K562 (cell line): ENCODE results near the gene RABL6. TPM values are rescaled to one million over a fixed set of nuclear protein-coding genes. Genes with fewer than 3 reads are reported as not detected.
A peak's percentile ranks its signal among the peaks of the same experiment; 100 is the strongest.

Experiments used
- ATAC-seq: fragments of 200-7000 bp; cut with Tn5 transposase; 3 replicates; pipeline ENCODE4 v1.9.1; 2020; ENCODE audit warnings: moderate library complexity
- BruUV-seq: library from RNA; stranded (reverse); fragments of 400-500 nt; replicated peaks from 2 replicates; lab custom pipeline; 2021; lab: Mats Ljungman, UMichigan
- CTCF ChIA-PET: fragments of 300-600 bp; formaldehyde crosslinking; extraction: SDS; loops from one replicate; lab custom pipeline; 2021; ENCODE audit warnings: low intra/inter-chr PET ratio; lab: Yijun Ruan, JAX
- POLR2A ChIA-PET: fragments of 300-600, 350-650 bp; sonication (Branson Sonifier 250); formaldehyde crosslinking; extraction: SDS; loops from one replicate; lab custom pipeline; 2021; ENCODE audit warnings: antibody characterized with exemption, inconsistent platforms; lab: Yijun Ruan, JAX
- DNase-seq, 4 experiments: peaks; one replicate each; pipeline versions ENCODE4 v3.0.0 to v3.0.0-alpha.2; 2011 to 2018; ENCODE audit warnings: low spot score in 3 of 4, mixed read lengths in 3 of 4; ENCODE audit errors: extremely low read depth in 1 of 4
- FAIRE-seq: peaks from 2 replicates; lab custom pipeline; 2011; peaks lifted over from hg19 to GRCh38; lab: Jason Lieb, UNC
- H2AFZ ChIP-seq: 2 replicates; pipeline ENCODE4 v1.6.0; 2011; ENCODE audit warnings: low read depth, low read length, control low read depth, inconsistent platforms
- H3K27ac ChIP-seq: fragments of 200-600 bp; 3 replicates; pipeline ENCODE4 v1.8.0; 2011; ENCODE audit warnings: low read depth, mild to moderate bottlenecking, control low read depth, inconsistent platforms, low read length, moderate library complexity, mixed read lengths; ENCODE audit errors: extremely low read depth
- H3K27me3 ChIP-seq, 2 experiments: fragments of 300-600 bp in 1 of 2; 2 replicates in 1 of 2; 3 replicates in 1 of 2; pipeline versions ENCODE4 v1.6.0 to v1.8.0; 2011; ENCODE audit warnings: inconsistent platforms in 2 of 2, low read length in 2 of 2, mild to moderate bottlenecking in 1 of 2, mixed read lengths in 1 of 2, moderate library complexity in 1 of 2; ENCODE audit not compliant: control insufficient read depth in 2 of 2, insufficient read depth in 2 of 2
- H3K36me3 ChIP-seq: fragments of 300-600 bp; 3 replicates; pipeline ENCODE4 v1.8.0; 2011; ENCODE audit warnings: mild to moderate bottlenecking, low read length, inconsistent platforms; ENCODE audit not compliant: control insufficient read depth, insufficient read depth
- H3K4me1 ChIP-seq, 2 experiments: fragments of 200-600 bp in 1 of 2; replicated peaks in 1 of 2; 2 replicates in 1 of 2; 3 replicates in 1 of 2; pipeline versions ENCODE4 v1.5.1 to v1.8.0; 2011; ENCODE audit warnings: inconsistent platforms in 2 of 2, low read length in 2 of 2, mild to moderate bottlenecking in 1 of 2, mixed read lengths in 1 of 2, moderate library complexity in 1 of 2; ENCODE audit not compliant: control insufficient read depth in 2 of 2, insufficient read depth in 2 of 2
- H3K4me2 ChIP-seq: 2 replicates; pipeline ENCODE4 v1.6.1; 2011; ENCODE audit warnings: low read length, control low read depth, inconsistent platforms, mixed read lengths; ENCODE audit not compliant: insufficient read depth
- H3K4me3 ChIP-seq: fragments of 200-600 bp; sonication (generic), shearing (Covaris generic); 2 replicates; pipeline ENCODE4 v1.5.1; 2016; ENCODE audit warnings: control low read depth, inconsistent platforms
- H3K79me2 ChIP-seq: fragments of 200-600 bp; 3 replicates; pipeline ENCODE4 v1.8.0; 2011; ENCODE audit warnings: low read length, inconsistent platforms; ENCODE audit not compliant: control insufficient read depth, insufficient read depth
- H3K9ac ChIP-seq, 2 experiments: 2 replicates each; pipeline versions ENCODE4 v1.6.0 to v1.6.1; 2011; ENCODE audit warnings: low read depth in 2 of 2, low read length in 2 of 2, control low read depth in 1 of 2, inconsistent platforms in 1 of 2, mild to moderate bottlenecking in 1 of 2, mixed read lengths in 1 of 2; ENCODE audit not compliant: insufficient read depth in 1 of 2
- H3K9me1 ChIP-seq: one replicate; pipeline ENCODE4 v1.6.0; 2011; ENCODE audit warnings: inconsistent platforms, mild to moderate bottlenecking, low read length, moderate library complexity; ENCODE audit not compliant: control insufficient read depth, insufficient read depth
- H3K9me3 ChIP-seq: replicated peaks from 2 replicates; pipeline ENCODE4 v1.5.1; 2011; ENCODE audit warnings: low read depth, low read length, inconsistent platforms; ENCODE audit not compliant: control insufficient read depth, insufficient read depth
- H4K20me1 ChIP-seq: replicated peaks from 2 replicates; pipeline ENCODE4 v1.6.1; 2011; ENCODE audit warnings: low read length, inconsistent platforms, mixed read lengths; ENCODE audit not compliant: control insufficient read depth, insufficient read depth
- CREB1 ChIP-seq, 2 experiments: sonication (generic) in 1 of 2; formaldehyde crosslinking in 1 of 2; IDR thresholded peaks; 2 replicates each; pipeline versions ENCODE4 v1.6.1 to v1.8.0; 2012 to 2022; ENCODE audit warnings: inconsistent platforms in 1 of 2, mild to moderate bottlenecking in 1 of 2, missing genetic modification reagents in 1 of 2, moderate library complexity in 1 of 2
- CREB3L1 ChIP-seq: fragments of 450-650 bp; IDR thresholded peaks from 2 replicates; pipeline ENCODE4 v1.6.1; 2014; ENCODE audit warnings: low read depth, mild to moderate bottlenecking, moderate library complexity, borderline replicate concordance
- FIP1L1 ChIP-seq: fragments of 200-400 bp; formaldehyde crosslinking; IDR thresholded peaks from 2 replicates; pipeline ENCODE4 v1.6.1; 2018; ENCODE audit warnings: mild to moderate bottlenecking, low read depth, low read length; ENCODE audit not compliant: poor library complexity, severe bottlenecking
- HDAC2 ChIP-seq: fragments of 450-650 bp; IDR thresholded peaks from 2 replicates; pipeline ENCODE4 v1.6.1; 2016; ENCODE audit warnings: mild to moderate bottlenecking
- POLR2G ChIP-seq: fragments of 200-400 bp; formaldehyde crosslinking; IDR thresholded peaks from 2 replicates; pipeline ENCODE4 v1.6.1; 2017; ENCODE audit warnings: low read depth, mild to moderate bottlenecking, antibody characterized with exemption, low read length, moderate library complexity
- RBM22 ChIP-seq: fragments of 200-400 bp; formaldehyde crosslinking; IDR thresholded peaks from 2 replicates; pipeline ENCODE4 v1.6.1; 2018; ENCODE audit warnings: low read length, low read depth; ENCODE audit not compliant: poor library complexity, severe bottlenecking
- SIN3B ChIP-seq: fragments of 450-650 bp; IDR thresholded peaks from 2 replicates; pipeline ENCODE4 v1.6.1; 2017; ENCODE audit warnings: low read depth, mild to moderate bottlenecking, moderate library complexity
- SUPT5H ChIP-seq: fragments of 450-650 bp; IDR thresholded peaks from 2 replicates; pipeline ENCODE4 v1.6.1; 2016
- THAP12 ChIP-seq: fragments of 250-450 bp; sonication (Bioruptor Pico); IDR thresholded peaks from 2 replicates; pipeline ENCODE4 v1.9.0; 2021; ENCODE audit warnings: mild to moderate bottlenecking, inconsistent platforms
- ZNF408 ChIP-seq: fragments of 250-450 bp; sonication (Bioruptor Pico); IDR thresholded peaks from 2 replicates; pipeline ENCODE4 v1.4.0; 2020; ENCODE audit warnings: low read depth, mild to moderate bottlenecking, moderate library complexity
- WGBS: fragments of 100-300 bp; shearing (Covaris generic); methylation state at CpG from one replicate; pipeline ENCODE4 v1.1.6; 2016; ENCODE audit warnings: low coverage, mixed read lengths; ENCODE audit not compliant: insufficient coverage; ENCODE audit errors: missing lambda C conversion rate; 5-methylcytosine and 5-hydroxymethylcytosine counted together
- in situ Hi-C: fragments of 300-500 bp; cut with MboI; formaldehyde crosslinking; loops from 4 replicates; pipeline ENCODE4 v1.15.0; 2018; ENCODE audit warnings: inconsistent platforms, mixed read lengths
- intact Hi-C: fragments of 100-400 bp; cut with micrococcal nuclease; formaldehyde crosslinking; loops from 2 replicates; pipeline ENCODE4 v1.14.2; 2022
- polyA plus RNA-seq, 8 experiments: library from polyadenylated mRNA; depleted of rRNA in 4 of 8; stranded (reverse) in 5 of 8; unstranded in 3 of 8; fragments of >200 nt; fragmentation: Nextera tagmentation in 2 of 8; fragmentation: Illumina TruSeq in 1 of 8; extraction: Ambion mirVana in 2 of 8; extraction: Trizol in 1 of 8; gene quantifications; 2 replicates each; pipeline versions ENCODE4 v1.2.1 to v1.2.3, GENCODE V29; 2011 to 2014; ENCODE audit warnings: inconsistent platforms in 1 of 8, missing spikeins in 1 of 8
- total RNA-seq, 7 experiments: library from RNA; depleted of rRNA in 6 of 7; stranded (reverse); fragments of >200 nt in 6 of 7; fragmentation: Illumina TruSeq in 2 of 7; extraction: Trizol in 2 of 7; gene quantifications; 2 replicates each; pipeline versions ENCODE4 v1.2.1 to v1.2.3, GENCODE V29; 2011 to 2021; ENCODE audit warnings: low replicate concordance in 1 of 7

RABL6 gene
- total and polyA plus RNA-seq, 9 of the 15 experiments (the other 6 are each of a cell fraction or from before 2014, with no cell fraction given), result 5.6 to 181 (median 84.5) TPM

GRCh38 chr9:136837146-136837855 lies 29.6 kb downstream of the RABL6 start:
- intact Hi-C loops, result no loop called here
- H3K36me3 ChIP-seq, result peaks cover 74% of the 10 kb centered on the region; the same call in 2 of the 3 replicates
- no peaks in the 10 kb centered on the region for H3K9me3 ChIP-seq
- no peaks in the 10 kb centered on the region for H3K79me2 ChIP-seq
- ChIA-PET POLR2A (interaction anchor here (0.6 to 1.3 kb wide), 3 partner anchors 10 to 380 kb away, joined by 3 to 5 read pairs (median 4); no protein-coding TSS in a partner anchor), CTCF (no interaction called here)
- H3K4me3 ChIP-seq, result no peak overlapping the region
- FAIRE-seq (no peak), DNase-seq (no peak), ATAC-seq (no peak)
- peaks cover 7 to 75% of the 10 kb centered on the region in 2 experiments for H3K4me1 ChIP-seq
- in situ Hi-C loops, result no loop called here
- no peaks in the 10 kb centered on the region for H3K27me3 ChIP-seq
- TF ChIP-seq CREB1 (IDR thresholded peaks at IDR 0.05) (no peak), CREB1 (CRISPR knock-in tag; IDR thresholded peaks at IDR 0.05) (no peak), POLR2G (peak; percentile 61), HDAC2 (no peak), SIN3B (no peak), SUPT5H (peak; percentile 39; the same call in 1 of the 2 replicates), RBM22 (peak; percentile 69), ZNF408 (CRISPR knock-in tag) (no peak), FIP1L1 (peak; percentile 25), THAP12 (no peak), CREB3L1 (no peak)
- H3K9me1 ChIP-seq, result peaks cover 3% of the 10 kb centered on the region
- H2AFZ ChIP-seq, result no peak overlapping the region
- peaks cover 17% of the 10 kb centered on the region for H4K20me1 ChIP-seq
- H3K4me2 ChIP-seq, result no peak overlapping the region
- no peak overlapping the region; a peak in 1 of 4 replicates for H3K9ac ChIP-seq
- WGBS, result 84% methylated on average over 19 of the region's 27 CpGs
- H3K27ac ChIP-seq, result no peak overlapping the region
- BruUV-seq, result no TSS peak
